HepG2 (cell line): ENCODE data around the gene FAM83C. TPM values are rescaled to one million over a fixed set of nuclear protein-coding genes. Genes with fewer than 3 reads are reported as not detected.

Experiments
- ATAC-seq: fragments of 200-7000 bp; cut with Tn5 transposase; 3 replicates; pipeline ENCODE4 v1.9.1; 2020; ENCODE audit warnings: mild to moderate bottlenecking, moderate library complexity
- BruUV-seq: library from RNA; stranded (reverse); fragments of 400-500 nt; replicated peaks from 2 replicates; lab custom pipeline; 2021; lab: Mats Ljungman, UMichigan
- CTCF ChIA-PET: fragments of 300-600 bp; formaldehyde crosslinking; extraction: SDS; loops from one replicate; lab custom pipeline; 2021; ENCODE audit warnings: low total read pairs, inconsistent platforms, low intra/inter-chr PET ratio; lab: Yijun Ruan, JAX
- POLR2A ChIA-PET: fragments of 350-600 bp; sonication (Branson Sonifier 250); formaldehyde crosslinking; loops from one replicate; lab custom pipeline; 2020; ENCODE audit warnings: antibody characterized with exemption, inconsistent platforms; lab: Yijun Ruan, JAX
- DNase-seq: peaks from one replicate; pipeline ENCODE4 v3.0.0-alpha.2; 2015; ENCODE audit warnings: low spot score
- FAIRE-seq: peaks from 3 replicates; lab custom pipeline; 2011; peaks lifted over from hg19 to GRCh38; lab: Jason Lieb, UNC
- H2AFZ ChIP-seq: one replicate; pipeline ENCODE4 v1.6.1; 2011; ENCODE audit warnings: low read length, inconsistent platforms
- H3K27ac ChIP-seq: fragments of 300-600 bp; 3 replicates; pipeline ENCODE4 v1.8.0; 2011; ENCODE audit warnings: mixed run types, mild to moderate bottlenecking, mixed read lengths, low read length, inconsistent platforms; ENCODE audit not compliant: insufficient read depth; ENCODE audit errors: extremely low read length
- H3K27me3 ChIP-seq, 2 experiments: fragments of 200-600 bp in 1 of 2; 2 replicates in 1 of 2; 3 replicates in 1 of 2; pipeline versions ENCODE4 v1.6.0 to v1.8.0; 2011; ENCODE audit warnings: low read length in 2 of 2, mild to moderate bottlenecking in 2 of 2, moderate library complexity in 2 of 2, inconsistent platforms in 1 of 2; ENCODE audit not compliant: insufficient read depth in 2 of 2, control insufficient read depth in 1 of 2
- H3K36me3 ChIP-seq, 2 experiments: fragments of 200-600 bp in 1 of 2; replicated peaks in 1 of 2; 2 replicates in 1 of 2; 3 replicates in 1 of 2; pipeline versions ENCODE4 v1.5.1 to v1.8.0; 2011; ENCODE audit warnings: low read length in 2 of 2, inconsistent platforms in 1 of 2; ENCODE audit not compliant: insufficient read depth in 2 of 2, control insufficient read depth in 1 of 2
- H3K4me1 ChIP-seq: 2 replicates; pipeline ENCODE4 v1.5.1; 2012; ENCODE audit warnings: low read length, inconsistent platforms; ENCODE audit not compliant: insufficient read depth
- H3K4me2 ChIP-seq: 2 replicates; pipeline ENCODE4 v1.6.0; 2011; ENCODE audit warnings: low read depth, low read length, inconsistent platforms
- H3K4me3 ChIP-seq, 3 experiments: fragments of 200-600 bp in 1 of 3; sonication (generic), shearing (Covaris generic) in 1 of 3; replicated peaks in 1 of 3; 2 replicates each; pipeline ENCODE4 v1.5.1; 2011 to 2016; ENCODE audit warnings: low read length in 3 of 3, inconsistent platforms in 2 of 3, low read depth in 2 of 3, mild to moderate bottlenecking in 2 of 3, control low read depth in 1 of 3, mixed read lengths in 1 of 3; ENCODE audit not compliant: insufficient read depth in 1 of 3
- H3K79me2 ChIP-seq: one replicate; pipeline ENCODE4 v1.6.1; 2011; ENCODE audit warnings: low read length, inconsistent platforms; ENCODE audit not compliant: insufficient read depth
- H3K9ac ChIP-seq: 2 replicates; pipeline ENCODE4 v1.6.0; 2011; ENCODE audit warnings: mild to moderate bottlenecking, low read depth, low read length, inconsistent platforms; ENCODE audit not compliant: insufficient read depth
- H3K9me3 ChIP-seq: 2 replicates; pipeline ENCODE4 v1.5.1; 2012; ENCODE audit warnings: mild to moderate bottlenecking, low read length
- H4K20me1 ChIP-seq: 2 replicates; pipeline ENCODE4 v1.6.0; 2011; ENCODE audit warnings: inconsistent platforms, mild to moderate bottlenecking, low read length, moderate library complexity; ENCODE audit not compliant: insufficient read depth
- ARHGAP35 ChIP-seq: sonication (generic); formaldehyde crosslinking; IDR thresholded peaks from 2 replicates; pipeline ENCODE4 v1.9.0; 2022; ENCODE audit warnings: mild to moderate bottlenecking, inconsistent platforms, moderate library complexity, missing genetic modification reagents, borderline replicate concordance
- ATF7 ChIP-seq, 2 experiments: fragments of 450-650 bp in 1 of 2; sonication (generic) in 1 of 2; formaldehyde crosslinking in 1 of 2; IDR thresholded peaks; 2 replicates each; pipeline versions ENCODE4 v1.4.0 to v1.6.1; 2016 to 2020; ENCODE audit warnings: antibody characterized with exemption in 1 of 2, mild to moderate bottlenecking in 1 of 2, missing genetic modification reagents in 1 of 2
- CHD2 ChIP-seq: IDR thresholded peaks from 2 replicates; pipeline ENCODE4 v1.6.1; 2011; ENCODE audit warnings: low read depth, low read length, improper control_type of control experiment
- GATAD1 ChIP-seq: IDR thresholded peaks from 2 replicates; pipeline ENCODE4 v1.6.1; 2016; ENCODE audit warnings: missing genetic modification reagents, missing compliant biosample characterization
- JARID2 ChIP-seq: sonication (generic); formaldehyde crosslinking; IDR thresholded peaks from 2 replicates; pipeline ENCODE4 v1.8.1; 2023; ENCODE audit warnings: missing genetic modification reagents, inconsistent platforms; ENCODE audit not compliant: insufficient replicate concordance
- NFATC3 ChIP-seq: sonication (generic); formaldehyde crosslinking; IDR thresholded peaks from 2 replicates; pipeline ENCODE4 v1.5.1; 2020; ENCODE audit warnings: mild to moderate bottlenecking, missing genetic modification reagents
- NFKB2 ChIP-seq: sonication (generic); formaldehyde crosslinking; IDR thresholded peaks from 2 replicates; pipeline ENCODE4 v1.4.0; 2020; ENCODE audit warnings: missing genetic modification reagents, borderline replicate concordance
- RORA ChIP-seq: sonication (generic); formaldehyde crosslinking; IDR thresholded peaks from 2 replicates; pipeline ENCODE4 v1.5.0; 2020; ENCODE audit warnings: mild to moderate bottlenecking, missing genetic modification reagents, moderate library complexity
- RXRA ChIP-seq: sonication (generic); formaldehyde crosslinking; IDR thresholded peaks from 2 replicates; pipeline ENCODE4 v1.5.1; 2020; ENCODE audit warnings: missing genetic modification reagents
- SMAD1 ChIP-seq: sonication (generic); formaldehyde crosslinking; IDR thresholded peaks from 2 replicates; pipeline ENCODE4 v1.4.0; 2020; ENCODE audit warnings: missing genetic modification reagents, low read depth, mild to moderate bottlenecking, borderline replicate concordance
- SRY ChIP-seq: sonication (generic); formaldehyde crosslinking; IDR thresholded peaks from 2 replicates; pipeline ENCODE4 v1.8.0; 2022; ENCODE audit warnings: mild to moderate bottlenecking, missing genetic modification reagents
- ZNF329 ChIP-seq: sonication (generic); formaldehyde crosslinking; IDR thresholded peaks from 2 replicates; pipeline ENCODE4 v1.9.0; 2021; ENCODE audit warnings: low read depth, mild to moderate bottlenecking, missing genetic modification reagents
- ZNF558 ChIP-seq: sonication (generic); formaldehyde crosslinking; IDR thresholded peaks from 2 replicates; pipeline ENCODE4 v1.9.0; 2022; ENCODE audit warnings: mild to moderate bottlenecking, missing genetic modification reagents, borderline replicate concordance
- ZNF605 ChIP-seq: sonication (generic); formaldehyde crosslinking; IDR thresholded peaks from 2 replicates; pipeline ENCODE4 v1.8.0; 2022; ENCODE audit warnings: mild to moderate bottlenecking, missing genetic modification reagents
- ZNF749 ChIP-seq: sonication (generic); formaldehyde crosslinking; IDR thresholded peaks from 2 replicates; pipeline ENCODE4 v1.8.0; 2022; ENCODE audit warnings: mild to moderate bottlenecking, missing genetic modification reagents, moderate library complexity, borderline replicate concordance
- ZNF841 ChIP-seq: sonication (generic); formaldehyde crosslinking; IDR thresholded peaks from 2 replicates; pipeline ENCODE4 v1.8.1; 2023; ENCODE audit warnings: missing genetic modification reagents, borderline replicate concordance
- WGBS: methylation state at CpG from one replicate; pipeline ENCODE4 v1.1.6; 2017; ENCODE audit warnings: low lambda C conversion rate; 5-methylcytosine and 5-hydroxymethylcytosine counted together
- in situ Hi-C: cut with HindIII; loops from 2 replicates; pipeline ENCODE4 v1.10.0; 2017; ENCODE audit warnings: low pct_unique_long_range_greater_than_20kb; ENCODE audit not compliant: extremely low pct_ligation_motif_present
- intact Hi-C: fragments of 100-400 bp; cut with micrococcal nuclease; formaldehyde crosslinking; loops from one replicate; pipeline ENCODE4 v1.10.0; 2022; ENCODE audit not compliant: unreplicated experiment
- polyA plus RNA-seq, 8 experiments: library from polyadenylated mRNA; depleted of rRNA in 3 of 8; stranded (reverse) in 7 of 8; unstranded in 1 of 8; fragments of >200 nt; fragmentation: Illumina TruSeq in 4 of 8; extraction: Trizol in 4 of 8; gene quantifications; 2 replicates each; pipeline versions ENCODE4 v1.2.1 to v1.2.3, GENCODE V29; 2011 to 2016; ENCODE audit warnings: low read depth in 4 of 8, missing spikeins in 1 of 8, mixed read lengths in 1 of 8; ENCODE audit not compliant: insufficient read depth in 1 of 8
- total RNA-seq, 5 experiments: library from RNA; depleted of rRNA; stranded (reverse); fragments of >200 nt; fragmentation: Illumina TruSeq; extraction: Trizol; gene quantifications; 2 replicates each; pipeline ENCODE4 v1.2.3, GENCODE V29; 2016; ENCODE audit warnings: low read depth in 1 of 5
- TF ChIP-seq, protein P1 (sequence below): sonication (generic); formaldehyde crosslinking; IDR thresholded peaks from 2 replicates; pipeline ENCODE4 v1.4.0; 2020; ENCODE audit warnings: missing genetic modification reagents
- TF ChIP-seq, protein P2 (sequence below): sonication (generic); formaldehyde crosslinking; IDR thresholded peaks from 2 replicates; pipeline ENCODE4 v1.5.1; 2020; ENCODE audit warnings: mild to moderate bottlenecking, missing genetic modification reagents, borderline replicate concordance

The FAM83C gene
- total and polyA plus RNA-seq, 2 of the 13 experiments (the other 11 are each of a cell fraction or from before 2014, with no cell fraction given), result 0.04 TPM; not detected in 1

DNA sequence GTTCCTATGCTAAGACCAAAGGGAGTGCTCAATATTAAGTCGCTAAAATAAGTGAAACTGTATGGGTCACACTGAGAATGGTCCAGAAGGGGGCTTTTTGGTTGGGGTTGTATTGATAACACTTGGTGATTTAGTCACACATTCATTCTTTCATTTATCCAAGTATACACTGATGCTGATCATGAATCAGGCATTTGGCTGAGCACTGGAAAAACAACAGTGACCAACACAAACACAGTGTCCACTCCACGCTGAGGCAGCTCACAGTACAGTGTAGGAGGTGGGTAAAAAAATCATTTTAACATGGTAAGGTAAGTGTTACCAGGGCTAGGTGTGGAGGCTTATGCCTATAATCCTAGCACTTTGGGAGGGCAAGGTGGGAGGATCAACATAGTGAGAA lies 9.2 kb upstream of the FAM83C start:
- Histone ChIP-seq H3K4me1 (peaks cover 43% of the 10 kb centered on the region), H3K79me2 (no peaks in the 10 kb centered on the region), H3K9me3 (no peaks in the 10 kb centered on the region), H4K20me1 (no peaks in the 10 kb centered on the region), H3K36me3 (peaks cover 11 to 22% of the 10 kb centered on the region in 2 experiments; a peak in 4 of 5 replicates), H2AFZ (no peak overlapping the region), H3K4me3 (no peak overlapping the region), H3K9ac (no peak overlapping the region), H3K4me2 (no peak overlapping the region), H3K27me3 (peaks cover 5 to 11% of the 10 kb centered on the region in 2 experiments), H3K27ac (no peak overlapping the region)
- WGBS, result 86% methylated on average over 2 of the region's 2 CpGs
- intact Hi-C loops (no loop called here), in situ Hi-C loops (loop anchor here (5.0 kb wide), 1 partner anchor 146 kb away; no protein-coding TSS in a partner anchor)
- no TSS peak for BruUV-seq
- DNase-seq (no peak), FAIRE-seq (no peak), ATAC-seq (no peak)
- ChIA-PET CTCF (interaction anchor here (6.9 kb wide), 1 partner anchor 28 kb away, joined by 204 read pairs; no protein-coding TSS in a partner anchor), POLR2A (interaction anchor here (1.7 kb wide), 1 partner anchor 15 kb away, joined by 5 read pairs; no protein-coding TSS in a partner anchor)
- TF ChIP-seq ARHGAP35 (CRISPR knock-in tag) (no peak), ZNF749 (CRISPR knock-in tag) (no peak), ZNF841 (CRISPR knock-in tag) (no peak), SMAD1 (CRISPR knock-in tag) (no peak), RORA (CRISPR knock-in tag) (no peak), ZNF329 (no peak), RXRA (CRISPR knock-in tag) (no peak), NFKB2 (CRISPR knock-in tag) (no peak), SRY (CRISPR knock-in tag) (no peak), NFATC3 (no peak), ZNF605 (CRISPR knock-in tag) (no peak), ZNF558 (CRISPR knock-in tag) (no peak), JARID2 (no peak), CHD2 (no peak), GATAD1 (CRISPR knock-in tag) (no peak), ATF7 (IDR thresholded peaks at IDR 0.05) (no peak), ATF7 (CRISPR knock-in tag; IDR thresholded peaks at IDR 0.05) (no peak)
- TF ChIP-seq, protein P1, sequence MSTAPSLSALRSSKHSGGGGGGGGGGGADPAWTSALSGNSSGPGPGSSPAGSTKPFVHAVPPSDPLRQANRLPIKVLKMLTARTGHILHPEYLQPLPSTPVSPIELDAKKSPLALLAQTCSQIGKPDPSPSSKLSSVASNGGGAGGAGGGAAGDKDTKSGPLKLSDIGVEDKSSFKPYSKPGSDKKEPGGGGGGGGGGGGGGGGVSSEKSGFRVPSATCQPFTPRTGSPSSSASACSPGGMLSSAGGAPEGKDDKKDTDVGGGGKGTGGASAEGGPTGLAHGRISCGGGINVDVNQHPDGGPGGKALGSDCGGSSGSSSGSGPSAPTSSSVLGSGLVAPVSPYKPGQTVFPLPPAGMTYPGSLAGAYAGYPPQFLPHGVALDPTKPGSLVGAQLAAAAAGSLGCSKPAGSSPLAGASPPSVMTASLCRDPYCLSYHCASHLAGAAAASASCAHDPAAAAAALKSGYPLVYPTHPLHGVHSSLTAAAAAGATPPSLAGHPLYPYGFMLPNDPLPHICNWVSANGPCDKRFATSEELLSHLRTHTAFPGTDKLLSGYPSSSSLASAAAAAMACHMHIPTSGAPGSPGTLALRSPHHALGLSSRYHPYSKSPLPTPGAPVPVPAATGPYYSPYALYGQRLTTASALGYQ (CRISPR knock-in tag), result no peak
- TF ChIP-seq, protein P2, sequence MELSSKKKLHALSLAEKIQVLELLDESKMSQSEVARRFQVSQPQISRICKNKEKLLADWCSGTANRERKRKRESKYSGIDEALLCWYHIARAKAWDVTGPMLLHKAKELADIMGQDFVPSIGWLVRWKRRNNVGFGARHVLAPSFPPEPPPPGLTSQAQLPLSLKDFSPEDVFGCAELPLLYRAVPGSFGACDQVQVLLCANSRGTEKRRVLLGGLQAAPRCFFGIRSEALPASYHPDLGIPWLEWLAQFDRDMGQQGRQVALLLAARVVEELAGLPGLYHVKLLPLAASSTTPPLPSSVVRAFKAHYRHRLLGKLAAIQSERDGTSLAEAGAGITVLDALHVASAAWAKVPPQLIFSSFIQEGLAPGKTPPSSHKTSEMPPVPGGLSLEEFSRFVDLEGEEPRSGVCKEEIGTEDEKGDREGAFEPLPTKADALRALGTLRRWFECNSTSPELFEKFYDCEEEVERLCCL, result no peak
